Activated CD4-positive, CD25-positive, alpha-beta regulatory T cell treated with anti-CD3 and anti-CD28 coated beads, Interleukin-2, amount 50 U/mL, for 72 hours (primary cell): Measurements from ENCODE around the gene IDI1.

Experiments
- DNase-seq: peaks from one replicate; pipeline ENCODE4 v3.0.0; 2021

Gene IDI1

DNA sequence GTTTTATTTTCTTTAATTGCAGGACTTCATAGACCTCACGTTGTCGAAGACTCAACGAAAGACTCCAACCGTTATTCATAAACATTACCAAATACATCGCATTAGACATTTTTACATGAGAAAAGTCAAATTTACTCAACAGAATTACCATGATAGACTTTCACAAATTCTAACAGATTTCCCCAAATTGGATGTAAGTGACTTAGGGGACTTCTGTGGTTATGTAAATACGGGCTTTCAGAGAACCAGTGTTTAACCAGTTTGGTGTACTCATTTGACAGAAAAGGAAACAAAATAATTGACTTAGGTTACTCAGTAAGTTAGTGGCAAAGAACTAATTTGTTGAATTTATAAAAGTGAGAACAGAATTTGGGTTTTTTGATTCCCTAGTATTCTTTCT lies 56.5 kb downstream of the IDI1 start:
- no peak for DNase-seq

DNA sequence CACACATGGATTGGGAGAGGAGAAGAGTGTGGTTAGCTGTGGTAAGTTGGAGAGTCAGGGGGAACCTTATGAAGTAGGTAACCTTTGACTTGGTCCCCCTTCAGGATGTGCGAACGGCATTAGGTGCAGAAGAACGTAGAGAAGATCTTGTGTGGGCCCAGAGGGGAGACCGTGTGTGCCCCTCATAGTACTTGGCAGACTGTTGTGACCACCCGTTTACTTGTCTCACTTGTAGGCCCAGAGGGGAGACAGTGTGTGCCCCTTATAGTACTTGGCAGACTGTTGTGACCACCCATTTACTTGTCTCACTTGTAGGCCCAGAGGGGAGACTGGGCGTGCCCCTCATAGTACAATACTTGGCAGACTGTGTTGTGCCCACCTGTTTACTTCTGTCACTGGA lies 58.1 kb downstream of the IDI1 start:
- DNase-seq = no peak
